Epithelial cell of proximal tubule (primary cell): ENCODE data around the gene ATP2C2. TPM values are rescaled to one million over a fixed set of nuclear protein-coding genes. Genes with fewer than 3 reads are reported as not detected.
"Not testable (repeated sequence)": the region's sequence is repeated elsewhere in the genome, so short reads cannot be mapped to it uniquely, and the experiment has no call there.

Source experiments
- DNase-seq: peaks from one replicate; pipeline ENCODE4 v3.0.0-alpha.2; 2011; ENCODE audit warnings: low read depth
- H3K4me3 ChIP-seq: 2 replicates; pipeline ENCODE4 v1.5.1; 2011; ENCODE audit warnings: low read depth, mild to moderate bottlenecking, low read length
- total RNA-seq: library from RNA; depleted of rRNA; stranded (reverse); fragments of >200 nt; gene quantifications from 2 replicates; pipeline ENCODE4 v1.2.3, GENCODE V29; 2015
- TF ChIP-seq, protein P1 (sequence below): conservative IDR thresholded peaks from 2 replicates; pipeline ENCODE4 v1.5.1; 2012; ENCODE audit warnings: low read depth, mild to moderate bottlenecking, low read length

ATP2C2 gene
- total RNA-seq, 1 donor from 2014 or later, result 6.3 TPM

DNA sequence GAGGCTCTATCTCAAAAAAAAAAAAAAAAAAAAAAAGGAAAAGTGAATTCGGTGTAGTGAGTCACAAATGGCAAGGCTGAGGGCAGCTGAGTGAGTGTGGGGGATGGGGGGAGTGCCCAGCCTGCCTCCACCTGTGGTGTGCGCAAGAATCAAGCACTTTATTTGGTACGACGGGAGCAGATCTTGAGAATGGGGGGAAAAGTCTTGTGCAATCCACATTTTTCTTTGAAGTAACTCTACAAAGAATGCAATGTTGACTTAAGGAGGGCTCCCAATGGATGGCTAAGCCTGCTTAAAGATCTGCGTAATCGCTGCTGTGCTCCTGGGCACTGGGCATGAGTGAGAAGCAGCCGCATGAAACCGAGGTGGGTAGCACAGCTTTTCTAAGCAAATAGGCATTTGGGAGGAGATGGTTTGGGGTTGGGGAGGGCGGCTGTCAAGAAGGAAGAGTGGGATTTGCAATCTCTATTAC, 28.2 kb downstream of the ATP2C2 start:
- H3K4me3 ChIP-seq, result no peak overlapping the region
- TF ChIP-seq, protein P1, sequence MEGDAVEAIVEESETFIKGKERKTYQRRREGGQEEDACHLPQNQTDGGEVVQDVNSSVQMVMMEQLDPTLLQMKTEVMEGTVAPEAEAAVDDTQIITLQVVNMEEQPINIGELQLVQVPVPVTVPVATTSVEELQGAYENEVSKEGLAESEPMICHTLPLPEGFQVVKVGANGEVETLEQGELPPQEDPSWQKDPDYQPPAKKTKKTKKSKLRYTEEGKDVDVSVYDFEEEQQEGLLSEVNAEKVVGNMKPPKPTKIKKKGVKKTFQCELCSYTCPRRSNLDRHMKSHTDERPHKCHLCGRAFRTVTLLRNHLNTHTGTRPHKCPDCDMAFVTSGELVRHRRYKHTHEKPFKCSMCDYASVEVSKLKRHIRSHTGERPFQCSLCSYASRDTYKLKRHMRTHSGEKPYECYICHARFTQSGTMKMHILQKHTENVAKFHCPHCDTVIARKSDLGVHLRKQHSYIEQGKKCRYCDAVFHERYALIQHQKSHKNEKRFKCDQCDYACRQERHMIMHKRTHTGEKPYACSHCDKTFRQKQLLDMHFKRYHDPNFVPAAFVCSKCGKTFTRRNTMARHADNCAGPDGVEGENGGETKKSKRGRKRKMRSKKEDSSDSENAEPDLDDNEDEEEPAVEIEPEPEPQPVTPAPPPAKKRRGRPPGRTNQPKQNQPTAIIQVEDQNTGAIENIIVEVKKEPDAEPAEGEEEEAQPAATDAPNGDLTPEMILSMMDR, result no peak
- peak; percentile 31 for DNase-seq

DNA sequence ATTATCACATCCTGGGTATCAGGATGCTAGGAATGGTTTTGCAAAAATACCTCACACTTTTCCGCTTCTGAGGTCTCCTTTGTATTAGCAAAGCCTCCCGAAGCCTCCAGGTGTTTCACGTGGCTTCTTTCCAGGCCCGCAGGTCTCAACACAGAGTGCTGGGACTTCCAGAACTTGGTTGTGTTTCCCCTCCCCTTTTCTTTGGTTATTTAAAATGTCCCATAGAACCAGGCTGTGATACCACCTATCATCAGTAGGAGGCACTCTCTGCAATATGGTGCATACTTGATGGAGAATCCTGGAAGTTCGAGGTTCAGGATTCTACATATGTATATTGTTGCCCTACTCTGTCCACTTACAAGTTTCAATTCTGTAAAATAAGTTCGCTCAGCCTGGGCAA, 28.8 kb downstream of the ATP2C2 start:
- no peak overlapping the region for H3K4me3 ChIP-seq
- DNase-seq, result no peak
- TF ChIP-seq, protein P1, result peak; percentile 41

DNA sequence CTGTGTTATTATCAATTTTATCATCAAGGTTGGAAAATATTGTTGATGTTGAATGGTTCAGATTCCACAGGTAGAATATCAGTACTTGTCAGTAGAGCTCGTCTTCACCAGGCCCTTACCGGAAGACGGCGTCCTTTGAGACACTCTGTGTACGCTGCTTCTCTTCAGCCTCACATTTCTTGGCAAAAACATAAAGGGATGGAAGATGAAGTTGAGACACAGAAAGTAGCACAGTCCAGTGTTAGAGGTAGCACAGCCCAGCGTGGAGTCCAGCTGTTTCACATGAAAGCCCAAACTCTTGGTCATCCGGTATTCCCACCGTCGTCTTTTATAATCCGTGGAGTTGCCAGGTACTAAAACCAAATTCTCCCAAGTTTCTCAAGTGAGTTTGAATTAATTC, 30.4 kb downstream of the ATP2C2 start:
- DNase-seq, result no peak
- TF ChIP-seq, protein P1, result no peak

DNA sequence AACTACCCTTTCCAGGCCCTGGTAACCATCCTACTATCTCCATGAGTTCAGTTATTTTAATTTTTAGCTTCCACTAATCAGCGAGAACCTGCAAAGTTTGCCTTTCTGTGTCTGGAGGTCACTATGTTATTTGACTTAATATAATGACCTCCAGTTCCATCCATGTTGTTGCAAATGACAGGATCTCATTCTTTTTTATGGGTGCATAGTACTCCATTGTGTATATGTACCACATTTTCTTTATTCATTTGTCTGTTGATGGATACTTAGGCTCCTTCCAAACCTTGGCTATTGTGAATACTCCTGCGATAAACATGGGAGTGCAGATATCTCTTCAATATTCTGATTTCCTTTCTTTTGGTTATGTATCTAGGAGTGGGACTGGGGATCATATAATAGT, 31.6 kb downstream of the ATP2C2 start:
- H3K4me3 ChIP-seq, DNase-seq: not testable (repeated sequence)

More for the DNA sequence above, 30.4 kb downstream of the ATP2C2 start:
- no peak overlapping the region for H3K4me3 ChIP-seq

DNA sequence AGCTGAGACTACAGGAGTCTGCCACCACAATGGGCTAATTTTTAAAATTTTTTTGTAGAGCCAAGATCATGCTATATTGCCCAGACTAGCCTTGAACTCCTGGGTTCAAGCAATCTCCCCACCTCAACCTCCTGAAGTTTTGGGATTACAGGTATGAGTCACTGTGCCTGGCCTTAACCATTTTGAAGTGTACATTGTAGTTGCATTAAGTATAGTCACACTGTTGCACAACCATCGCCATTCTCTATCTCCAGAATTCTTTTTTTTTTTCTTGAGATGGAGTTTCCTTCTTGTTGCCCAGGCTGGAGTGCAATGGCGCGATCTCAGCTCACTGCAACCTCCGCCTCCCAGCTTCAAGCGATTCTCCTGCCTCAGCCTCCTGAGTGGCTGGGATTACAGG, 35.1 kb downstream of the ATP2C2 start:
- DNase-seq, H3K4me3 ChIP-seq: not testable (repeated sequence)

DNA sequence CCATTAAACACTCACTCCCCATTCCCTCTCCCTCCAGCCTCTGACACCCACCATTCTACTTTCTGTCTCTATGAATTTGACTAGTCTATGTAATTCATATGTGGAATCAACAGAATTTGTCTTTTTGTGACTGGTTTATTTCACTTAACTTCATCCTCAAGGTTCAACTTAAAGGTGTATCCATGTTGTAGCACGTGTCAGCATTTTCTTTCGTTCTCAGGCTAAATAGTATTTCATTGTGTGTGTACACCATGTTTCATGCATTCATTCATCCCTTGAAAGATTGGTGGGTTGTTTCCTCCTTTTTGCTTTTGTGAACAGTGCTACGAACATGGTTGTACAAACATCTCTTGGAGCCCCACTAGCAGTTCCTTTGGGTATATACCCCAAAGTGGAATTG, 36.0 kb downstream of the ATP2C2 start:
- TF ChIP-seq, protein P1, result no peak
- DNase-seq, result no peak
- H3K4me3 ChIP-seq, result no peak overlapping the region

DNA sequence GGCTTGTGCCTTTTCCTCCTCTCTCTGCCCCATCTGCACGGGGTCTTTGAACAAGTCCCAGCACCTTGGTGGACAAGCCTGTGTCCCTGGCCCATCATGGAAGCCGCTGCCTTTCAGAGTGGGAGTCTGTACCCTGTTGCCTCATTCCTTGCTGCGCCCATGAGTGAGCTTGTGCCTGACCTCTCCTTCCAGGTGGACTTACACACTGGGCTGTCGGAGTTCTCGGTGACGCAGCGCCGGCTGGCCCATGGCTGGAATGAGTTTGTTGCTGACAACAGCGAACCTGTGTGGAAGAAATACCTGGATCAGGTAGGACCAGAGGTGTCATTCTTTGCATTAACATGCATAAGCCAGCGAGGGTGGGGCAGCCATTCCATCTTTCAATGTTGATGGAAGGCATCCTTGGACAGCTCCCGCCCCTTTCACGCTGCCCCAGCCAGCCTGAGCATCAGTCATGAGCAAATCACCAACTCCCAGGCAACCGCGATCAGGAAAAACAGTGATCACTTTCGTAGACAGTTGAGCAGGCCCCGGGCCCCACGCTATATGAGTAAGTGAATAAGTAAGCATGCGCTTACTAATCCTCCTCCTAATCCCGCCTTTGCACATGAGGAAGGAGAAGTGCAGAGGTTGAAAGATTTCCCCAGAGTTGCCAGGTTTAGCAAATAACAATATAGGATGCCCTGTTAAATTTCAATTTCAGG, 36.8 kb downstream of the ATP2C2 start:
- DNase-seq, result no peak
- TF ChIP-seq, protein P1, result no peak
- H3K4me3 ChIP-seq, result no peak overlapping the region
